ENCODE data around the gene CDKL1. TPM values are rescaled to one million over a fixed set of nuclear protein-coding genes. Genes with fewer than 3 reads are reported as not detected.

Gene CDKL1
- total and polyA plus RNA-seq, 2 of the 13 experiments (the other 11 are each of a cell fraction or from before 2014, with no cell fraction given) = 4.4 to 5.1 TPM

- TF ChIP-seq ZFP62 (CRISPR knock-in tag; IDR thresholded peaks at IDR 0.05) (no peak), PBX2 (CRISPR knock-in tag; IDR thresholded peaks at IDR 0.05) (no peak), ZNF589 (CRISPR knock-in tag; conservative IDR thresholded peaks at IDR 0.05) (peak; percentile 65; the same call in 1 of the 2 replicates), KDM5A (IDR thresholded peaks at IDR 0.05; ENCODE audit: borderline replicate concordance, low read length) (no peak), BRD4 (CRISPR knock-in tag; IDR thresholded peaks at IDR 0.05) (peak; percentile 90), FOXP4 (CRISPR knock-in tag; IDR thresholded peaks at IDR 0.05) (peak; percentile 21; the same call in 1 of the 2 replicates), YEATS2 (CRISPR knock-in tag; IDR thresholded peaks at IDR 0.05; ENCODE audit: borderline replicate concordance) (no peak), ATF2 (CRISPR knock-in tag; IDR thresholded peaks at IDR 0.05) (no peak), MLLT10 (CRISPR knock-in tag; IDR thresholded peaks at IDR 0.05) (no peak), PLRG1 (conservative IDR thresholded peaks at IDR 0.05) (no peak), RXRA (CRISPR knock-in tag; IDR thresholded peaks at IDR 0.05) (no peak; the same call in 1 of the 2 replicates), ZNF768 (CRISPR knock-in tag; IDR thresholded peaks at IDR 0.05) (peak; percentile 79; the same call in 1 of the 2 replicates), ZBTB39 (CRISPR knock-in tag; IDR thresholded peaks at IDR 0.05) (no peak), SMARCE1 (IDR thresholded peaks at IDR 0.05; ENCODE audit: borderline replicate concordance) (no peak), DZIP1 (CRISPR knock-in tag; IDR thresholded peaks at IDR 0.05) (peak; percentile 67; the same call in 1 of the 2 replicates), BCL6 (CRISPR knock-in tag; IDR thresholded peaks at IDR 0.05) (no peak), ZGPAT (CRISPR knock-in tag; IDR thresholded peaks at IDR 0.05) (peak; percentile 29; the same call in 1 of the 2 replicates), ELF3 (CRISPR knock-in tag; IDR thresholded peaks at IDR 0.05) (peak; percentile 57; the same call in 1 of the 2 replicates), HDAC6 (IDR thresholded peaks at IDR 0.05; ENCODE audit: low read depth, low read length) (no peak)
These were observed at the start of gene CDKL1 (continued) for GRCh38 chr14:50396631-50397389.
